Gastrocnemius medialis (tissue), 4 donors: ENCODE measurements around the gene CYLD. TPM values are rescaled to one million over a fixed set of nuclear protein-coding genes. Genes with fewer than 3 reads are reported as not detected.

Source experiments
- ATAC-seq, 2 donors: fragments of 150-250 bp; one replicate each; pipeline ENCODE4 v1.9.1; 2016
- DNase-seq, 2 donors: peaks; one replicate each; pipeline ENCODE4 v3.0.0-alpha.2; 2019
- H3K27ac ChIP-seq, 4 donors: fragments of 200-600 bp; sonication (generic); 1 replicate in 1 of 4; 2 replicates in 3 of 4; pipeline ENCODE4 v1.5.1; 2016 to 2018; ENCODE audit warnings: mild to moderate bottlenecking in 2 of 4, moderate library complexity in 1 of 4
- H3K27me3 ChIP-seq, 3 donors: fragments of 200-600 bp; sonication (generic) in 2 of 3; 1 replicate in 1 of 3; 2 replicates in 2 of 3; pipeline versions ENCODE4 v1.5.1 to v1.6.0; 2016 to 2019; ENCODE audit warnings: mild to moderate bottlenecking in 1 of 3, moderate library complexity in 1 of 3
- H3K36me3 ChIP-seq, 2 donors: fragments of 200-600 bp; sonication (generic) in 1 of 2; one replicate each; pipeline ENCODE4 v1.5.1; 2017 to 2018
- H3K4me1 ChIP-seq, 2 donors: fragments of 200-600 bp; sonication (generic) in 1 of 2; one replicate each; pipeline ENCODE4 v1.5.1; 2016 to 2017; ENCODE audit warnings: mild to moderate bottlenecking in 2 of 2
- H3K4me3 ChIP-seq, 4 donors: fragments of 200-600 bp; sonication (generic) in 3 of 4; 1 replicate in 1 of 4; 2 replicates in 3 of 4; pipeline ENCODE4 v1.5.1; 2016 to 2019; ENCODE audit warnings: mild to moderate bottlenecking in 2 of 4
- H3K9me3 ChIP-seq, 3 donors: fragments of 200-600 bp; sonication (generic) in 2 of 3; 1 replicate in 1 of 3; 2 replicates in 2 of 3; pipeline ENCODE4 v1.5.1; 2016 to 2019
- CTCF ChIP-seq, 5 experiments: fragments of 450-650 bp in 3 of 5; fragments of 200-600 bp in 2 of 5; sonication (generic) in 2 of 5; IDR thresholded peaks in 4 of 5; conservative IDR thresholded peaks in 1 of 5; 1 replicate in 4 of 5; 2 replicates in 1 of 5; pipeline ENCODE4 v1.5.1; 2016 to 2019; ENCODE audit warnings: antibody characterized with exemption in 5 of 5, mild to moderate bottlenecking in 3 of 5, moderate library complexity in 3 of 5
- POLR2A ChIP-seq, 2 donors: fragments of 450-650 bp; IDR thresholded peaks; one replicate each; pipeline ENCODE4 v1.6.1; 2017; ENCODE audit warnings: antibody characterized with exemption in 2 of 2, mild to moderate bottlenecking in 2 of 2, moderate library complexity in 2 of 2
- in situ Hi-C, 4 donors: fragments of 200-750 bp; cut with MboI; loops; one replicate each; pipeline versions ENCODE4 v1.15.0 to v1.8.0; 2017; ENCODE audit warnings: low sequenced_read_pairs in 4 of 4
- intact Hi-C: fragments of 100-400 bp; cut with DNase I; formaldehyde crosslinking; loops from one replicate; pipeline ENCODE4 v1.15.1; 2023; ENCODE audit warnings: low total_unique reads
- total RNA-seq, 4 donors: library from RNA; depleted of rRNA; stranded (reverse); fragments of >200 nt; gene quantifications; one replicate each; pipeline versions ENCODE4 v1.1.0 to v1.2.3, GENCODE V29; 2016

Gene CYLD
- total RNA-seq, 4 donors from 2014 or later = 49.2 to 177 (median 135) TPM

DNA sequence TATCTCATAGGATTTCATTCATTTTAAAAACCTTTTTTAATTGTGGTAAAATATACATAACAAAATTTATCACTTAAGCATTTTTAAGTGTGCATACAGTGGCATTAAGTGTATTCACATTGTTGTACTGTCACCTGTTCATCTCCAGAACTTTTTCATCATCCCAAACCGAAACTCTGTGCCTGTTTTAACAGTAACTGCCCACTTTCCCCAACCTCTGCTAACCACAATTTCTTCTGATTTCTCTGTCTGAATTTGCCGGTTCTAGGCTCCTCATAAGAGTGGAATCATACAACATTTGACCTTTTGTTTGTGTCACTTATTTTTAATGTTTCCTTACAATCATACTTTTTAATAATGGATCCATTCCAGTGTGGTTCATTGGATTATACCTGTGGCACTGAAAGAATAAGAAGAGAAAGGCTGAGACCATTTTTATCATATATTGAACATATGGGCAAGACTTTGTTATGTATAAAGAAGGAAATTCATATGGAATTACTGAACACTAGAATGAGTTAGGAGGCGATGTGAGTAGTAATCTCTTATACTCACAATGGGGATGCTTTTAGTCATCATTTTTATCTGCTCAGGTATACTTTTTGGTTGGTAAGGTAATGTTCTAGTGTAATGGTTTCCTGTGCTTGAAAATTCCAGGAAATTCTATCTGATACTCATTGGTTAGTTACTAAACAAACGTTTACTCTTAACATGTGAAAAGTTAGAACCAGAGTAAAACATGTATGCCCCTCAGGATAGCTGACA lies 10.8 kb downstream of the CYLD start:
- DNase-seq (no peak), ATAC-seq (no peak)
- H3K4me3 ChIP-seq = no peak overlapping the region
- no peaks in the 10 kb centered on the region for H3K27me3 ChIP-seq
- intact Hi-C loops (no loop called here), in situ Hi-C loops (no loop called here)
- H3K27ac ChIP-seq = peak overlapping the region in 2 of 4 donors; percentile 7 to 33
- H3K36me3 ChIP-seq = peaks cover 0 to 43% of the 10 kb centered on the region in 2 donors
- TF ChIP-seq CTCF (IDR thresholded peaks at IDR 0.05 in 4 of 5, conservative IDR thresholded peaks at IDR 0.05 in 1 of 5) = no peak
- no peaks in the 10 kb centered on the region for H3K9me3 ChIP-seq
- H3K4me1 ChIP-seq = peaks cover 17 to 38% of the 10 kb centered on the region in 2 donors

DNA sequence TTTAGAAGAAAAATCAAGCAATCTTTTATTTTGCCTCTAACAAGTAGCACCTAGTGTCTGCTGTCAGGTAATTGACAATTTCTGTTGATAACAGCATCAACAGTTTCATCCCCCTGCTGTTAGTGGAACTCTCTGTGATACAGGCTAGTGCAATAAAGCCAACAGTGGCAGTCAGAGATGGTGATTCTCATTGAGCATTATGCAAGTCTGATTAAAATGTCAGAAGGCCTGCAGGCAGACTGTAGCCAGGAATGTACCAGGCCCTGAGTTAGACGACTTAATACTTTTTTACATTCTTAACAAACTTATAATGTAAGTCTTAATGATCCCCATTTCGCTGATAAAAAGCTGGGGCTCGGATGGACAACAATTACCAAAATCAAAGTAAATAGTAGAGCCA lies 14.6 kb downstream of the CYLD start:
- intact Hi-C loops (no loop called here), in situ Hi-C loops (no loop called here)
- Histone ChIP-seq H3K36me3 (peaks cover 0 to 37% of the 10 kb centered on the region in 2 donors), H3K9me3 (no peaks in the 10 kb centered on the region), H3K4me3 (no peak overlapping the region), H3K27ac (no peak overlapping the region), H3K27me3 (no peaks in the 10 kb centered on the region), H3K4me1 (peaks cover 4 to 20% of the 10 kb centered on the region in 2 donors)
- ATAC-seq (no peak), DNase-seq (no peak)
- TF ChIP-seq POLR2A (IDR thresholded peaks at IDR 0.05) = no peak
- TF ChIP-seq CTCF (IDR thresholded peaks at IDR 0.05 in 4 of 5, conservative IDR thresholded peaks at IDR 0.05 in 1 of 5) = no peak

DNA sequence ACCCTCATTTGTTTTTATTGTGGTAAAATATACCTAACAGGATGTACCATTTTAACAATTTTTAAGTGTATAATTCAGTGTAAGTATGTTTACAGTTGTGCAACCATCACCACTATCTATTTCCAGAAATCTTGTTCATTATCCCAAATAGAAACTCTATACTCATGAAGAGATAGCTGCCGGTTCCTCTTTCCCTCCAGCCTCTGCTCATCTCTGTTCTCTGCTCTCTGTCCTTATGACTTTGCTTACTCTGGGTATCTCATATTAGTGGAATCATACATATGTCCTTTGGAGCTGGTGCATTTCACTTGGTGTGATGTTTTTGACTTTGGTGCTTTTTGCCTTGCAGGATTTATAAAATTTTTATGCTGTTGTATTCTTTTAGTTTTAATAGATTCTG lies 19.4 kb downstream of the CYLD start:
- peak overlapping the region in 2 of 4 donors; percentile 1 to 4 for H3K27ac ChIP-seq
- DNase-seq (no peak), ATAC-seq (peak in 1 of 2 donors; percentile 75)
- H3K9me3 ChIP-seq = no peaks in the 10 kb centered on the region
- peaks cover 0 to 12% of the 10 kb centered on the region in 2 donors for H3K36me3 ChIP-seq
- H3K4me1 ChIP-seq = peaks cover 19 to 43% of the 10 kb centered on the region in 2 donors
- H3K27me3 ChIP-seq = no peaks in the 10 kb centered on the region
- in situ Hi-C loops = no loop called here
- intact Hi-C loops = no loop called here
- TF ChIP-seq CTCF (IDR thresholded peaks at IDR 0.05 in 4 of 5, conservative IDR thresholded peaks at IDR 0.05 in 1 of 5) (no peak), POLR2A (IDR thresholded peaks at IDR 0.05) (no peak)
- no peak overlapping the region for H3K4me3 ChIP-seq

GRCh38 chr16:50762241-50762640 lies 20.4 kb downstream of the CYLD start:
- DNase-seq (no peak), ATAC-seq (no peak)
- in situ Hi-C loops (no loop called here), intact Hi-C loops (no loop called here)
- H3K27me3 ChIP-seq = no peaks in the 10 kb centered on the region
- H3K4me3 ChIP-seq = no peak overlapping the region
- peak overlapping the region in 2 of 4 donors; percentile 6 to 29 for H3K27ac ChIP-seq
- TF ChIP-seq POLR2A (IDR thresholded peaks at IDR 0.05) = no peak
- no peak for TF ChIP-seq CTCF (IDR thresholded peaks at IDR 0.05 in 4 of 5, conservative IDR thresholded peaks at IDR 0.05 in 1 of 5)
- peaks cover 0 to 15% of the 10 kb centered on the region in 2 donors for H3K36me3 ChIP-seq
- no peaks in the 10 kb centered on the region for H3K9me3 ChIP-seq
- H3K4me1 ChIP-seq = peaks cover 19 to 33% of the 10 kb centered on the region in 2 donors
